Measurements from ENCODE around the gene AKR1A1. TPM values are rescaled to one million over a fixed set of nuclear protein-coding genes. Genes with fewer than 3 reads are reported as not detected.

Gene AKR1A1
- total RNA-seq, 1 donor from 2014 or later, result 203 TPM

DNA sequence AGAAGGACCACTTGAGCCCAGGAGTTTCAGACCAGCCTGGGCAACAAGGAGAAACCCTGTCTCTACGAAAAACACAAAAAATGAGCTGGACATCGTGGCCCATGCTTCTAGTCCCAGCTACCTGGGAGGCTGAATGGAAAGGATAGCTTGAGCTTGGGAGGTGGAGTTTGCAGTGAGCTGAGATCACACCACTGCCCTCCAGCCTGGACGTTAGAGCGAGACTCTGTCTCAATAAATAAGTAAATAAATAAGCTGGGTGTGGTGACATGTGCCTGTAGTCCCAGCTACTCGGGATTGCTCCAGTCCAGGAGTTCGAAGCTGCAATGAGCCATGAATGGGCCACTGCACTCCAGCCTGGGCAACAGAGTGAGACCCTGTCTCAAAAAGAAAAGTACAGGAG lies 3.6 kb downstream of the AKR1A1 start:
- DNase-seq (no peak), ATAC-seq (no peak)
- TF ChIP-seq, protein P1, sequence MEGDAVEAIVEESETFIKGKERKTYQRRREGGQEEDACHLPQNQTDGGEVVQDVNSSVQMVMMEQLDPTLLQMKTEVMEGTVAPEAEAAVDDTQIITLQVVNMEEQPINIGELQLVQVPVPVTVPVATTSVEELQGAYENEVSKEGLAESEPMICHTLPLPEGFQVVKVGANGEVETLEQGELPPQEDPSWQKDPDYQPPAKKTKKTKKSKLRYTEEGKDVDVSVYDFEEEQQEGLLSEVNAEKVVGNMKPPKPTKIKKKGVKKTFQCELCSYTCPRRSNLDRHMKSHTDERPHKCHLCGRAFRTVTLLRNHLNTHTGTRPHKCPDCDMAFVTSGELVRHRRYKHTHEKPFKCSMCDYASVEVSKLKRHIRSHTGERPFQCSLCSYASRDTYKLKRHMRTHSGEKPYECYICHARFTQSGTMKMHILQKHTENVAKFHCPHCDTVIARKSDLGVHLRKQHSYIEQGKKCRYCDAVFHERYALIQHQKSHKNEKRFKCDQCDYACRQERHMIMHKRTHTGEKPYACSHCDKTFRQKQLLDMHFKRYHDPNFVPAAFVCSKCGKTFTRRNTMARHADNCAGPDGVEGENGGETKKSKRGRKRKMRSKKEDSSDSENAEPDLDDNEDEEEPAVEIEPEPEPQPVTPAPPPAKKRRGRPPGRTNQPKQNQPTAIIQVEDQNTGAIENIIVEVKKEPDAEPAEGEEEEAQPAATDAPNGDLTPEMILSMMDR (IDR thresholded peaks at IDR 0.05), result no peak
- H3K9me3 ChIP-seq, result no peaks in the 10 kb centered on the region
- intact Hi-C loops (cut with DNase I), result no loop called here
- peaks cover 39% of the 10 kb centered on the region for H3K36me3 ChIP-seq
- H3K4me1 ChIP-seq, result peaks cover 21% of the 10 kb centered on the region
- no peak overlapping the region for H3K27ac ChIP-seq
- no peaks in the 10 kb centered on the region for H3K27me3 ChIP-seq (ENCODE audit: low read depth)
- H3K4me3 ChIP-seq, result no peak overlapping the region

DNA sequence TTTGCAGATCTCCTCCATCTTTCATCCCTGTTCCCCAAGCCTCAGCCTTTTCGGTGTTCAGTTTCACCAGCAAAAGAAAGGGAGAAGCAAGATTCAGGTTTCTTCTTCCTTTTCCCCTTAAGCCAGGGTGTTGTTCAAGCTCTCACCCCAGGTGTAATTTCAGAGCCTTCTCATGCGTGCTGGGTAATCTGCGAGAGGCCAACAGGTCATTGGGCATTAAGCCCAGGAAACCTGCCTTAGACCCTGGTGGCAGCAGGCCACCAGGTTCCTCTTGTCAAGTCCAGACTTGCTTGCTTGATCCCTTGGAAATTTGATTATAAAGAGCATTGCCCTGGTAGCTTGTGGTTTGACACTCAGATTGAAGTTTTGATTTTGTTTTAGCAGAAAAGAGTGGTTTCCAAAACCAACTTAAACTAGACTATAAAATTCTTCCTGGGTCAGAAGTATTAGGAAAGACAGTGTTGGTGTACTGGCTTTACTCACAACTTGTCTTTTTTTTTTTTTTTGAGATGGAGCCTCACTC lies 6.9 kb downstream of the AKR1A1 start:
- DNase-seq (peak; percentile 49), ATAC-seq (no peak)
- peaks cover 3% of the 10 kb centered on the region for H3K4me1 ChIP-seq
- no peaks in the 10 kb centered on the region for H3K27me3 ChIP-seq (ENCODE audit: low read depth)
- intact Hi-C loops (cut with DNase I), result no loop called here
- no peak overlapping the region for H3K4me3 ChIP-seq
- no peak overlapping the region for H3K27ac ChIP-seq
- H3K9me3 ChIP-seq, result no peaks in the 10 kb centered on the region
- H3K36me3 ChIP-seq, result peaks cover 67% of the 10 kb centered on the region
- TF ChIP-seq, protein P1 (IDR thresholded peaks at IDR 0.05), result no peak

DNA sequence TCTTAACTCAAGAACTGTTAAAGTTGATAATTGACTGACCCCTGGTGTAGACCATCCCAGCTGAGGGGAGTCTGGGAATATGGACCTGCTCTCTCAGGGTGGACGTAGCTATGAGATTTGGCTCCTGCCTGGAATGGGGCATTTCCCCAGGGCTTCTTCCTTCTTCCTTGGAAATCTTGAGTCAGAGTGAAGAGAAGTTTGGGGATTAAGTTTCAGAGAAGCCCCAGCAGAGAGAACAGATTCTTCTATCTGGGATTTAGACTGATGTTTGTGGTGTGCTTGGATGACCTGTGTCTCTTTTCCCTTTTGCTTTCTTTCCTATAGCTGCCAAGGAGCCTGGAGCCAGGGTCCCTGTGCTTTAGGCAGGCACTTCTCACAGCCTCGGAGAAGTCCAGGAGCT lies 13.2 kb downstream of the AKR1A1 start:
- intact Hi-C loops (cut with DNase I), result no loop called here
- ATAC-seq (no peak), DNase-seq (no peak)
- Histone ChIP-seq H3K4me1 (peaks cover 12% of the 10 kb centered on the region), H3K27ac (no peak overlapping the region), H3K4me3 (no peak overlapping the region), H3K36me3 (peaks cover 81% of the 10 kb centered on the region), H3K9me3 (no peaks in the 10 kb centered on the region), H3K27me3 (ENCODE audit: low read depth) (no peaks in the 10 kb centered on the region)
- TF ChIP-seq, protein P1 (IDR thresholded peaks at IDR 0.05), result no peak

DNA sequence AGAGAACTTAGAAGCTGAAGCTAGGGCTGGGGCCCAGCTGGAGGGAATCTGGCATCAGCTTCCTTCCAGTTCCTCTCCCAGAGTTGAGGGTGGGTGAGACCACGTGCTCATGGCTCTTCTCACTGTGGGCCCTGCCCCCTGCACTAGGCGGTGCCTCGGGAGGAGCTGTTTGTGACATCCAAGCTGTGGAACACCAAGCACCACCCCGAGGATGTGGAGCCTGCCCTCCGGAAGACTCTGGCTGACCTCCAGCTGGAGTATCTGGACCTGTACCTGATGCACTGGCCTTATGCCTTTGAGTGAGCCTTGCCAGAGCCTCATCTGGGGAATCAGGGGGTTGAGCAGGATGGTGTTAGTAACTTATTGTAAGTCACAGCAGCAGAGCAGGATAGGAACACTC lies 16.1 kb downstream of the AKR1A1 start:
- TF ChIP-seq, protein P1 (IDR thresholded peaks at IDR 0.05), result no peak
- no peak overlapping the region for H3K4me3 ChIP-seq
- H3K9me3 ChIP-seq, result no peaks in the 10 kb centered on the region
- H3K27ac ChIP-seq, result peak overlapping the region; percentile 36
- H3K4me1 ChIP-seq, result peaks cover 12% of the 10 kb centered on the region
- H3K36me3 ChIP-seq, result peaks cover 81% of the 10 kb centered on the region
- H3K27me3 ChIP-seq (ENCODE audit: low read depth), result no peaks in the 10 kb centered on the region
- DNase-seq, result peak; percentile 61
- intact Hi-C loops (cut with DNase I), result no loop called here
- ATAC-seq, result peak; percentile 52 to 65

DNA sequence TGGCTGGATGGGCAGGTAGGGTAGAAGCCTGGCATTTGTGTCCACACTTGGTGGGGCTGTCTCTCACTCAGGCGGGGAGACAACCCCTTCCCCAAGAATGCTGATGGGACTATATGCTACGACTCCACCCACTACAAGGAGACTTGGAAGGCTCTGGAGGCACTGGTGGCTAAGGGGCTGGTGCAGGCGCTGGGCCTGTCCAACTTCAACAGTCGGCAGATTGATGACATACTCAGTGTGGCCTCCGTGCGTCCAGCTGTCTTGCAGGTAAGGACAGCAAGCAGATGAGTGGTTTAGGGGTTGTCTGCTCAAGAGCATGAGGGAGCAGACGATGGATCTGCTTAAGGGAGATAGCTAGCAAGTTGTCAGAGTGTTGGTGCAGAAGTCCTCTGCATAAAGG lies 17.3 kb downstream of the AKR1A1 start:
- peaks cover 70% of the 10 kb centered on the region for H3K36me3 ChIP-seq
- no peak for ATAC-seq
- TF ChIP-seq, protein P1 (IDR thresholded peaks at IDR 0.05), result no peak
- H3K4me1 ChIP-seq, result peaks cover 12% of the 10 kb centered on the region
- no peak overlapping the region for H3K4me3 ChIP-seq
- H3K27me3 ChIP-seq (ENCODE audit: low read depth), result no peaks in the 10 kb centered on the region
- intact Hi-C loops (cut with DNase I), result no loop called here
- H3K9me3 ChIP-seq, result no peaks in the 10 kb centered on the region
- no peak overlapping the region for H3K27ac ChIP-seq
- DNase-seq, result no peak

Measured in lower lobe of right lung (tissue), 2 donors.